ENCODE data around the gene PREP.
A peak's percentile ranks its signal among the peaks of the same experiment; 100 is the strongest.

DNA sequence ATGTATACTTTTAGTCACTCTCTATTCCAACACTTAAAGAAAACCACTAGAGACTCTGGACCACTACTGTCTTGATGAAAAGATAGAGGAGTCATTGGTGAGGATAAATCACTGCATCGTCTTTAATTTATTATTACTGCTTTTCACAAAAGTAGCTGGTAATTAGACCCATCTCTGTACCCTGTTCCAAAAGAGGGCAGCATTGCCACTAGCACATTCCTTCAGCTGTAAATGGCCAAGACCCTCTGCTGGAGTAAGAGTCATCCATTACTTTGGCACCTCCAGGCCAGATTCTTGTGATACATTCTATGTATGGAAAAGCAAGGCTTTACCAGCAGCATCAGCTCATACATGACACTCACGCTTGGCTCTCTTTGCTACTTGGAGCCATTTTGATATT lies 49.5 kb upstream of the PREP start:
- TF ChIP-seq POLR2A (IDR thresholded peaks at IDR 0.05; ENCODE audit: low read length) (no peak), SMC3 (IDR thresholded peaks at IDR 0.05) (no peak), HDAC2 (IDR thresholded peaks at IDR 0.05) (no peak), ZFP36 (IDR thresholded peaks at IDR 0.05; ENCODE audit: borderline replicate concordance, partially characterized antibody) (no peak), ESRRA (IDR thresholded peaks at IDR 0.05; ENCODE audit: borderline replicate concordance, low read length) (no peak), RAD21 (conservative IDR thresholded peaks at IDR 0.05 in 1 of 2, IDR thresholded peaks at IDR 0.05 in 1 of 2) (peak in 1 of 2 experiments; percentile 17; a peak in 1 of 5 replicates), EP300 (IDR thresholded peaks at IDR 0.05) (no peak)
- TF ChIP-seq, protein P1, sequence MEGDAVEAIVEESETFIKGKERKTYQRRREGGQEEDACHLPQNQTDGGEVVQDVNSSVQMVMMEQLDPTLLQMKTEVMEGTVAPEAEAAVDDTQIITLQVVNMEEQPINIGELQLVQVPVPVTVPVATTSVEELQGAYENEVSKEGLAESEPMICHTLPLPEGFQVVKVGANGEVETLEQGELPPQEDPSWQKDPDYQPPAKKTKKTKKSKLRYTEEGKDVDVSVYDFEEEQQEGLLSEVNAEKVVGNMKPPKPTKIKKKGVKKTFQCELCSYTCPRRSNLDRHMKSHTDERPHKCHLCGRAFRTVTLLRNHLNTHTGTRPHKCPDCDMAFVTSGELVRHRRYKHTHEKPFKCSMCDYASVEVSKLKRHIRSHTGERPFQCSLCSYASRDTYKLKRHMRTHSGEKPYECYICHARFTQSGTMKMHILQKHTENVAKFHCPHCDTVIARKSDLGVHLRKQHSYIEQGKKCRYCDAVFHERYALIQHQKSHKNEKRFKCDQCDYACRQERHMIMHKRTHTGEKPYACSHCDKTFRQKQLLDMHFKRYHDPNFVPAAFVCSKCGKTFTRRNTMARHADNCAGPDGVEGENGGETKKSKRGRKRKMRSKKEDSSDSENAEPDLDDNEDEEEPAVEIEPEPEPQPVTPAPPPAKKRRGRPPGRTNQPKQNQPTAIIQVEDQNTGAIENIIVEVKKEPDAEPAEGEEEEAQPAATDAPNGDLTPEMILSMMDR (IDR thresholded peaks at IDR 0.05), result no peak
- TF ChIP-seq, protein P2, sequence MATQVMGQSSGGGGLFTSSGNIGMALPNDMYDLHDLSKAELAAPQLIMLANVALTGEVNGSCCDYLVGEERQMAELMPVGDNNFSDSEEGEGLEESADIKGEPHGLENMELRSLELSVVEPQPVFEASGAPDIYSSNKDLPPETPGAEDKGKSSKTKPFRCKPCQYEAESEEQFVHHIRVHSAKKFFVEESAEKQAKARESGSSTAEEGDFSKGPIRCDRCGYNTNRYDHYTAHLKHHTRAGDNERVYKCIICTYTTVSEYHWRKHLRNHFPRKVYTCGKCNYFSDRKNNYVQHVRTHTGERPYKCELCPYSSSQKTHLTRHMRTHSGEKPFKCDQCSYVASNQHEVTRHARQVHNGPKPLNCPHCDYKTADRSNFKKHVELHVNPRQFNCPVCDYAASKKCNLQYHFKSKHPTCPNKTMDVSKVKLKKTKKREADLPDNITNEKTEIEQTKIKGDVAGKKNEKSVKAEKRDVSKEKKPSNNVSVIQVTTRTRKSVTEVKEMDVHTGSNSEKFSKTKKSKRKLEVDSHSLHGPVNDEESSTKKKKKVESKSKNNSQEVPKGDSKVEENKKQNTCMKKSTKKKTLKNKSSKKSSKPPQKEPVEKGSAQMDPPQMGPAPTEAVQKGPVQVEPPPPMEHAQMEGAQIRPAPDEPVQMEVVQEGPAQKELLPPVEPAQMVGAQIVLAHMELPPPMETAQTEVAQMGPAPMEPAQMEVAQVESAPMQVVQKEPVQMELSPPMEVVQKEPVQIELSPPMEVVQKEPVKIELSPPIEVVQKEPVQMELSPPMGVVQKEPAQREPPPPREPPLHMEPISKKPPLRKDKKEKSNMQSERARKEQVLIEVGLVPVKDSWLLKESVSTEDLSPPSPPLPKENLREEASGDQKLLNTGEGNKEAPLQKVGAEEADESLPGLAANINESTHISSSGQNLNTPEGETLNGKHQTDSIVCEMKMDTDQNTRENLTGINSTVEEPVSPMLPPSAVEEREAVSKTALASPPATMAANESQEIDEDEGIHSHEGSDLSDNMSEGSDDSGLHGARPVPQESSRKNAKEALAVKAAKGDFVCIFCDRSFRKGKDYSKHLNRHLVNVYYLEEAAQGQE (IDR thresholded peaks at IDR 0.05), result no peak
- TF ChIP-seq, protein P3, sequence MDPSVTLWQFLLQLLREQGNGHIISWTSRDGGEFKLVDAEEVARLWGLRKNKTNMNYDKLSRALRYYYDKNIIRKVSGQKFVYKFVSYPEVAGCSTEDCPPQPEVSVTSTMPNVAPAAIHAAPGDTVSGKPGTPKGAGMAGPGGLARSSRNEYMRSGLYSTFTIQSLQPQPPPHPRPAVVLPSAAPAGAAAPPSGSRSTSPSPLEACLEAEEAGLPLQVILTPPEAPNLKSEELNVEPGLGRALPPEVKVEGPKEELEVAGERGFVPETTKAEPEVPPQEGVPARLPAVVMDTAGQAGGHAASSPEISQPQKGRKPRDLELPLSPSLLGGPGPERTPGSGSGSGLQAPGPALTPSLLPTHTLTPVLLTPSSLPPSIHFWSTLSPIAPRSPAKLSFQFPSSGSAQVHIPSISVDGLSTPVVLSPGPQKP (IDR thresholded peaks at IDR 0.05; ENCODE audit: low read depth, low read length), result no peak
- TF ChIP-seq, protein P4, sequence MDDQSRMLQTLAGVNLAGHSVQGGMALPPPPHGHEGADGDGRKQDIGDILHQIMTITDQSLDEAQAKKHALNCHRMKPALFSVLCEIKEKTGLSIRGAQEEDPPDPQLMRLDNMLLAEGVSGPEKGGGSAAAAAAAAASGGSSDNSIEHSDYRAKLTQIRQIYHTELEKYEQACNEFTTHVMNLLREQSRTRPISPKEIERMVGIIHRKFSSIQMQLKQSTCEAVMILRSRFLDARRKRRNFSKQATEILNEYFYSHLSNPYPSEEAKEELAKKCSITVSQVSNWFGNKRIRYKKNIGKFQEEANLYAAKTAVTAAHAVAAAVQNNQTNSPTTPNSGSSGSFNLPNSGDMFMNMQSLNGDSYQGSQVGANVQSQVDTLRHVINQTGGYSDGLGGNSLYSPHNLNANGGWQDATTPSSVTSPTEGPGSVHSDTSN (IDR thresholded peaks at IDR 0.05), result no peak
- TF ChIP-seq, protein P5, sequence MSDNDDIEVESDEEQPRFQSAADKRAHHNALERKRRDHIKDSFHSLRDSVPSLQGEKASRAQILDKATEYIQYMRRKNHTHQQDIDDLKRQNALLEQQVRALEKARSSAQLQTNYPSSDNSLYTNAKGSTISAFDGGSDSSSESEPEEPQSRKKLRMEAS (IDR thresholded peaks at IDR 0.05), result no peak

Data from A549 (cell line).